ENCODE measurements around the gene ID1. TPM values are rescaled to one million over a fixed set of nuclear protein-coding genes. Genes with fewer than 3 reads are reported as not detected.

The ID1 gene
- total and polyA plus RNA-seq, 2 of the 13 experiments (the other 11 are each of a cell fraction or from before 2014, with no cell fraction given): 320 to 419 TPM

- 0 out of 2 replicates have a peak, but pooled peaks have one; percentile 55 for TF ChIP-seq ZNF740 (CRISPR knock-in tag; IDR thresholded peaks at IDR 0.05)
- 0 out of 2 replicates have a peak, but pooled peaks have one; percentile 63 for TF ChIP-seq ZNF367 (CRISPR knock-in tag; IDR thresholded peaks at IDR 0.05; ENCODE audit: borderline replicate concordance)
- 0 out of 2 replicates have a peak, but pooled peaks have one; percentile 37 for TF ChIP-seq SMYD3 (CRISPR knock-in tag; IDR thresholded peaks at IDR 0.05)
- peak; percentile 86; the same call in 1 of the 2 replicates for TF ChIP-seq PAF1 (CRISPR knock-in tag; IDR thresholded peaks at IDR 0.05)
- TF ChIP-seq, protein P1, sequence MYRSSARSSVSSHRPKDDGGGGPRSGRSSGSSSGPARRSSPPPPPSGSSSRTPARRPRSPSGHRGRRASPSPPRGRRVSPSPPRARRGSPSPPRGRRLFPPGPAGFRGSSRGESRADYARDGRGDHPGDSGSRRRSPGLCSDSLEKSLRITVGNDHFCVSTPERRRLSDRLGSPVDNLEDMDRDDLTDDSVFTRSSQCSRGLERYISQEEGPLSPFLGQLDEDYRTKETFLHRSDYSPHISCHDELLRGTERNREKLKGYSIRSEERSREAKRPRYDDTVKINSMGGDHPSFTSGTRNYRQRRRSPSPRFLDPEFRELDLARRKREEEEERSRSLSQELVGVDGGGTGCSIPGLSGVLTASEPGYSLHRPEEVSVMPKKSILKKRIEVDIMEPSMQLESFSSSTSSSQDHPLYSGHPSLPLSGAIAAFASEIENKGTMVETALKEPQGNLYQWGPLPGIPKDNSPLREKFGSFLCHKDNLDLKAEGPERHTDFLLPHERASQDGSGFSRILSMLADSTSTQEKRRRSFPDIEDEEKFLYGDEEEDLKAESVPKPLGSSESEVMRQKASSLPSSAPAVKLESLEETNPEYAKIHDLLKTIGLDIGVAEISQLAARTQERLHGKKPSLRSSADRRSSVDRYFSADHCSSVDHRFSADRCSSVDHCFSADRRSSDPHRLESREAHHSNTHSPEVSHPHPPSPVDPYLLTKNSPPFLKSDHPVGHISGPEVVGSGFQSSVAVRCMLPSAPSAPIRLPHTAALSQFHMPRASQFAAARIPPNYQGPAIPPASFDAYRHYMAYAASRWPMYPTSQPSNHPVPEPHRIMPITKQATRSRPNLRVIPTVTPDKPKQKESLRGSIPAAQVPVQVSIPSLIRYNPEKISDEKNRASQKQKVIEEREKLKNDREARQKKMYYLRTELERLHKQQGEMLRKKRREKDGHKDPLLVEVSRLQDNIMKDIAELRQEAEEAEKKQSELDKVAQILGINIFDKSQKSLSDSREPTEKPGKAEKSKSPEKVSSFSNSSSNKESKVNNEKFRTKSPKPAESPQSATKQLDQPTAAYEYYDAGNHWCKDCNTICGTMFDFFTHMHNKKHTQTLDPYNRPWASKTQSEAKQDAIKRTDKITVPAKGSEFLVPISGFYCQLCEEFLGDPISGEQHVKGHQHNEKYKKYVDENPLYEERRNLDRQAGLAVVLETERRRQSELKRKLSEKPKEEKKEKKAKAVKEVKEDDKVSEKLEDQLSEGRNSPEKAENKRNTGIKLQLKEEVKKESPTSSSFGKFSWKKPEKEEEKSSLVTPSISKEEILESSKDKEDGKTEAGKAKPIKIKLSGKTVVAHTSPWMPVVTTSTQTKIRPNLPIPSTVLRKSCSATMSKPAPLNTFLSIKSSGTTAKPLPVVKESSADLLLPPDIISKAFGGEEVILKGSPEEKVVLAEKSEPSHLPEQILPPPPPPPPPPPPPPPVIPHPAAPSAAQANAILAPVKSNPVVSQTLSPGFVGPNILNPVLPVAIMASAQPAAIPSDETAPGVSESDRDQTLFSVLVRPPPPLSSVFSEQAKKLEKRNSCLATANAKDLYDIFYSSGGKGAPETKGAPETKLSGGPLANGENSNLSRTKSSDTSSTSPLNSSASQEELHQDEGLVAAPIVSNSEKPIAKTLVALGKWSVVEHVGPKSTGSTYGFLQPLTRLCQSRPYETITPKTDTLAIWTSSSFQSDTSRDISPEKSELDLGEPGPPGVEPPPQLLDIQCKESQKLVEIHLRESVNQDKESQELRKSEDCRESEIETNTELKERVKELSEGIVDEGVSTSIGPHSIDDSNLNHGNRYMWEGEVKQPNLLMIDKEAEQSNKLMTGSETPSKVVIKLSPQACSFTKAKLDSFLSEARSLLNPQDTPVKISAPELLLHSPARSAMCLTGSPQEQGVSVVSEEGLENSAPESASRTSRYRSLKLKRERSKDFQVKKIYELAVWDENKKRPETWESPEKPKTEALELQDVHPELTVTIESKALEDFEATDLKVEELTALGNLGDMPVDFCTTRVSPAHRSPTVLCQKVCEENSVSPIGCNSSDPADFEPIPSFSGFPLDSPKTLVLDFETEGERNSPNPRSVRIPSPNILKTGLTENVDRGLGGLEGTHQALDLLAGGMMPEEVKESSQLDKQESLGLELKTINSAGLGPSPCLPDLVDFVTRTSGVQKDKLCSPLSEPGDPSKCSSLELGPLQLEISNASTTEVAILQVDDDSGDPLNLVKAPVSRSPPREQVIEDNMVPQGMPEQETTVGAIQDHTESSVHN (CRISPR knock-in tag; IDR thresholded peaks at IDR 0.05): no peak
- TF ChIP-seq ATF1 (CRISPR knock-in tag; IDR thresholded peaks at IDR 0.05): no peak
- no peak for TF ChIP-seq HOXA9 (CRISPR knock-in tag; IDR thresholded peaks at IDR 0.05; ENCODE audit: borderline replicate concordance)
- TF ChIP-seq RORA (CRISPR knock-in tag; IDR thresholded peaks at IDR 0.05): no peak
- TF ChIP-seq ZBTB4 (CRISPR knock-in tag; IDR thresholded peaks at IDR 0.05; ENCODE audit: borderline replicate concordance): no peak; the same call in 1 of the 2 replicates
- no peak for TF ChIP-seq ZNF234 (CRISPR knock-in tag; conservative IDR thresholded peaks at IDR 0.05)
- TF ChIP-seq ZNF44 (CRISPR knock-in tag; IDR thresholded peaks at IDR 0.05): no peak
- TF ChIP-seq, protein P2, sequence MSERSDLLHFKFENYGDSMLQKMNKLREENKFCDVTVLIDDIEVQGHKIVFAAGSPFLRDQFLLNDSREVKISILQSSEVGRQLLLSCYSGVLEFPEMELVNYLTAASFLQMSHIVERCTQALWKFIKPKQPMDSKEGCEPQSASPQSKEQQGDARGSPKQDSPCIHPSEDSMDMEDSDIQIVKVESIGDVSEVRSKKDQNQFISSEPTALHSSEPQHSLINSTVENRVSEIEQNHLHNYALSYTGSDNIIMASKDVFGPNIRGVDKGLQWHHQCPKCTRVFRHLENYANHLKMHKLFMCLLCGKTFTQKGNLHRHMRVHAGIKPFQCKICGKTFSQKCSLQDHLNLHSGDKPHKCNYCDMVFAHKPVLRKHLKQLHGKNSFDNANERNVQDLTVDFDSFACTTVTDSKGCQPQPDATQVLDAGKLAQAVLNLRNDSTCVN (CRISPR knock-in tag; IDR thresholded peaks at IDR 0.05; ENCODE audit: borderline replicate concordance): no peak
Measured at GRCh38 chr20:31569163-31570020, 35.7 kb upstream of the ID1 start (continued).

Measured in HepG2 (cell line).